ENCODE measurements around the gene GALNT4.

GALNT4 gene

DNA sequence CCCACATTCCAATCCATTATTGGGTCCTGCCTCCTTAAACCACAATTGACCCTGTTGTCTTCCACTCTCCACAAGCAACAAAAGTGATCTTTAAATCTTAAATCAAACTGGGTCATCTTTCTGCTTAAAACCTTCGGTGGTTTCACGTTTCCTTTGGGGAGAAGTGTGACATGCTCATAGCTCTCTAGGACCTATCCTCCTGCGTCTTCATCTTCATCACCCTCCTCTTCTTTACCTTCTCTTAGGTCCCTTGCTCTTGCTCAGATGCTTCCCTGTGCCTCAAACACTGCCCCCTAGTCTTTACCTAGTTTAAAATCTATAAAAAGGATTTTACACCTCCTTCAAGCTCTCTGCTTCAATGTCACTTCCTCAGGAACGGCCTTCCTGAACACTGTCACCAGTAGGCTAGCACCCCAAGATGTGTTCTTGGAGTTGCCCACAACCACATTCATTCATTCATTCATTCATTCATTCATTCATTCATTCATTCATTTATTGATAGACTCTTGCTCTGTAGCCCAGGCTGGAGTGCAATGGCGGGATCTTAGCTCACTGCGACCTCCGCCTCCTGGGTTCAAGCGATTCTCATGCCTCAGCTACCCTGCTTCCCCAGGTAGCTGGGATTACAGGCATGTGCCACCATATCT is 46.8 kb downstream of the GALNT4 start:
- Histone ChIP-seq H3K9me3 (ENCODE audit: severe bottlenecking) (no peaks in the 10 kb centered on the region), H3K27me3 (ENCODE audit: insufficient read depth, low read depth, severe bottlenecking) (no peaks in the 10 kb centered on the region), H3K36me3 (no peaks in the 10 kb centered on the region), H3K27ac (no peak overlapping the region), H3K4me3 (ENCODE audit: low read depth, low read length) (no peak overlapping the region)
- no peak for TF ChIP-seq CTCF (IDR thresholded peaks at IDR 0.05; ENCODE audit: low read depth, low read length)
- DNase-seq = no peak

DNA sequence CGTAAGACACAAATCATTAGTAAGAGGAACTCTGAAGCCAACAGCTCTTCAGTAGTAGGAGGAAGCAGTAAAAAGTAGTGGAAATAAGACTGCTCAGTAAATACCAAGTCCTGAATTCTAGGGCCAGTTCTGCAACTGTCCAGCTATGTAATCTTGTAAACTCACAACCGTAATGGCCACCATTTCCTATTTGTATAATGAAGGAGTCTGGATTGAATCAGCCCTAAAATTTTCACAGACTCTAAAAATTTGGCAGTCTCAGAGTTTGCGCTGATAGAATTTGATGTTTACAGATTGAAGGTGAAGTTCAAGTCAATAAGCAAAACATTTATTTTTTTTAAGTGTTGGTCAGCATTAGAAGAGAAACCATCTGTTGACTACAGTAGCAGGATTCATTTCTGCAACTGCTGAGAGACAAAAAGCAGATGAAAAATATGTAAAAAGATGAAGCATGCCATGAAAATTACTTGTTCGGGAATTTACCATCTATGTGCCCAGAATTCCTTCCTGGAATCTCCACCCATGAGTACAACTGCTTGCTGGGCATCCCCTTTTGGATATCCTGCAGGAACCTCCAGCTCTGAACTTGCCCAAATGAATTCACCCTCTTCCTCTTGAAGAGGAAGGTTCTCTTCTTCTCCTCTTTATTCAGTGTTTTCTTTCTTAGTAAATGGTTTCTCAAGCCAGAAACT is 47.5 kb downstream of the GALNT4 start:
- Histone ChIP-seq H3K27ac (no peak overlapping the region), H3K9me3 (ENCODE audit: severe bottlenecking) (no peaks in the 10 kb centered on the region), H3K4me3 (ENCODE audit: low read depth, low read length) (no peak overlapping the region), H3K27me3 (ENCODE audit: insufficient read depth, low read depth, severe bottlenecking) (no peaks in the 10 kb centered on the region), H3K36me3 (no peaks in the 10 kb centered on the region)
- TF ChIP-seq CTCF (IDR thresholded peaks at IDR 0.05; ENCODE audit: low read depth, low read length) = no peak
- no peak for DNase-seq

GRCh38 chr12:89476232-89476631 is 48.4 kb downstream of the GALNT4 start:
- H3K9me3 ChIP-seq (ENCODE audit: severe bottlenecking) = no peaks in the 10 kb centered on the region
- H3K27ac ChIP-seq = no peak overlapping the region
- TF ChIP-seq CTCF (IDR thresholded peaks at IDR 0.05; ENCODE audit: low read depth, low read length) = no peak
- no peaks in the 10 kb centered on the region for H3K27me3 ChIP-seq (ENCODE audit: insufficient read depth, low read depth, severe bottlenecking)
- DNase-seq = no peak
- no peak overlapping the region for H3K4me3 ChIP-seq (ENCODE audit: low read depth, low read length)
- H3K36me3 ChIP-seq = no peaks in the 10 kb centered on the region

DNA sequence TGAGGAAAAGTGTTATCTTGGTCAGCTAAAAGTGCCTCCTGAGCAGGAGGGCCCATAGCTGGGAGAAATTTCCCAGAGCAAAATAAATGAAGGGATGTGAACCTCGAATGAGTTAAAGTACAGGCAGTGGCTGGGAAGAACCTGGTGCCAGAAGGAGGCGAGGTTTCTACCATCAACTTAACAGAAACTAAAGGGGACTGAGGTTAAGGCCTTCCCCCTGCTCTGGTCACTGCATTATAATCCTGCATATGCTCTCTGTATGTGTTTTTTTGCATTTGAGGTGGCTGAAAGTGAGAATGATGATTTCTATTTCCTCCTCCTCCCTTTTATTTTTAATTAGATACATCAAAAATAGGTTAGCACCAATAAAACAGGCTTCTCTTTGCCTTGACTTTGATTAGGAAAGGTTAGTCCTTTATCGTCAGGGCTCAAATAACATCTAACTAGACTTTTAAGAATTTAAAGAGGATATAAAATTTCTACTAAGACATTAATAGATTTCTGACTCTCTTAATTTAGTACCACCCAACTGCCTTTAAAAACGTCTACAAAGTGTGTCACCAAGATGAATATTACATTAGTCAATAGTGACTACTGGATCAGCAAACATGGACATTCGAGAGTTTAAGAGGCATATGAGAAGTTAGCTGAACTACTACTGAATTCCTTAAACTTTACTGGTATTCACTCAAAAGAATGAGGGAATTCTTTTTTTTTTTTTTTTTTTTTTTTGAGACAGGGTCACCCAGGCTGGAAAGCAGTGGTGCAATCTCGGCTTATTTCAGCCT is 49.2 kb downstream of the GALNT4 start:
- H3K4me3 ChIP-seq (ENCODE audit: low read depth, low read length) = no peak overlapping the region
- DNase-seq = no peak

GRCh38 chr12:89474615-89475014 is 50.0 kb downstream of the GALNT4 start:
- Histone ChIP-seq H3K9me3 (ENCODE audit: severe bottlenecking) (no peaks in the 10 kb centered on the region), H3K36me3 (no peaks in the 10 kb centered on the region), H3K27me3 (ENCODE audit: insufficient read depth, low read depth, severe bottlenecking) (no peaks in the 10 kb centered on the region), H3K27ac (no peak overlapping the region), H3K4me3 (ENCODE audit: low read depth, low read length) (no peak overlapping the region)
- TF ChIP-seq CTCF (IDR thresholded peaks at IDR 0.05; ENCODE audit: low read depth, low read length) = no peak
- no peak for DNase-seq

More for the DNA sequence above, 49.2 kb downstream of the GALNT4 start:
- Histone ChIP-seq H3K27me3 (ENCODE audit: insufficient read depth, low read depth, severe bottlenecking) (no peaks in the 10 kb centered on the region), H3K27ac (no peak overlapping the region), H3K36me3 (no peaks in the 10 kb centered on the region), H3K9me3 (ENCODE audit: severe bottlenecking) (no peaks in the 10 kb centered on the region)
- TF ChIP-seq CTCF (IDR thresholded peaks at IDR 0.05; ENCODE audit: low read depth, low read length) = no peak
